GM12872 (cell line): ENCODE measurements around the gene SYMPK.
A peak's percentile ranks its signal among the peaks of the same experiment; 100 is the strongest.

Source experiments
- TF ChIP-seq, protein P1 (sequence below): IDR thresholded peaks from 3 replicates; pipeline ENCODE4 v1.5.1; 2011; ENCODE audit warnings: low read depth, mild to moderate bottlenecking, low read length, moderate library complexity; ENCODE audit not compliant: insufficient read depth

Gene SYMPK

GRCh38 chr19:45860359-45861259 lies 2.3 kb downstream of the SYMPK start:
- TF ChIP-seq, protein P1, sequence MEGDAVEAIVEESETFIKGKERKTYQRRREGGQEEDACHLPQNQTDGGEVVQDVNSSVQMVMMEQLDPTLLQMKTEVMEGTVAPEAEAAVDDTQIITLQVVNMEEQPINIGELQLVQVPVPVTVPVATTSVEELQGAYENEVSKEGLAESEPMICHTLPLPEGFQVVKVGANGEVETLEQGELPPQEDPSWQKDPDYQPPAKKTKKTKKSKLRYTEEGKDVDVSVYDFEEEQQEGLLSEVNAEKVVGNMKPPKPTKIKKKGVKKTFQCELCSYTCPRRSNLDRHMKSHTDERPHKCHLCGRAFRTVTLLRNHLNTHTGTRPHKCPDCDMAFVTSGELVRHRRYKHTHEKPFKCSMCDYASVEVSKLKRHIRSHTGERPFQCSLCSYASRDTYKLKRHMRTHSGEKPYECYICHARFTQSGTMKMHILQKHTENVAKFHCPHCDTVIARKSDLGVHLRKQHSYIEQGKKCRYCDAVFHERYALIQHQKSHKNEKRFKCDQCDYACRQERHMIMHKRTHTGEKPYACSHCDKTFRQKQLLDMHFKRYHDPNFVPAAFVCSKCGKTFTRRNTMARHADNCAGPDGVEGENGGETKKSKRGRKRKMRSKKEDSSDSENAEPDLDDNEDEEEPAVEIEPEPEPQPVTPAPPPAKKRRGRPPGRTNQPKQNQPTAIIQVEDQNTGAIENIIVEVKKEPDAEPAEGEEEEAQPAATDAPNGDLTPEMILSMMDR = no peak

GRCh38 chr19:45854167-45854778 lies 8.7 kb downstream of the SYMPK start:
- TF ChIP-seq, protein P1 = no peak

DNA sequence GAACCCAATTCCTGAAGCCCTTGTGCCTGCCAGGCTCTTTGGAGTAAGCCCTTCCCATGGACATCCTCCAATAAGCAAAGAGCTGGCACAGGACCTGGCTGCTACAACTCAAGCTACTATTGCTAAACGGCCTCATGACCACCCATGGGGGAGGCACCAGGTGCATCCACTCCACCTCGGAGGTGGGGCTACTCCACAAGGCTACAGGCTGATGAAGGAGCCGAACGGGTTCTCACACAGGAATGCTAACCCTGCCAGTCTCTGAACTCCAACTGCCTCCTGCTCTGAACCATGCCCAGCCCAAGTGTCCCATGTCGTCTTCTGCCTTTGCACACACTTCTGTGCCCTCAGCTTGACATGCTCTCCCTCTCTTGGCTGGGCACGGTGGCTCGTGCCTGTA lies 10.0 kb downstream of the SYMPK start:
- TF ChIP-seq, protein P1 = no peak

- TF ChIP-seq, protein P1 = no peak
Measured at GRCh38 chr19:45852145-45852750, 10.7 kb downstream of the SYMPK start.

- TF ChIP-seq, protein P1 = peak; percentile 56
Measured at GRCh38 chr19:45848922-45849321, 14.0 kb downstream of the SYMPK start.

- TF ChIP-seq, protein P1 = no peak
Measured at GRCh38 chr19:45847663-45848062, 15.3 kb downstream of the SYMPK start.

GRCh38 chr19:45842198-45842597 lies 20.7 kb downstream of the SYMPK start:
- TF ChIP-seq, protein P1 = no peak
